H9 (cell line): ENCODE measurements around the gene ONECUT1. TPM values are rescaled to one million over a fixed set of nuclear protein-coding genes. Genes with fewer than 3 reads are reported as not detected.

ENCODE experiments used
- DNase-seq: peaks from one replicate; pipeline ENCODE4 v3.0.0-alpha.2; 2017
- H2AFZ ChIP-seq: one replicate; pipeline ENCODE4 v1.6.1; 2013; ENCODE audit warnings: mild to moderate bottlenecking, low read length, control low read depth, moderate library complexity
- H2AK5ac ChIP-seq: 2 replicates; pipeline ENCODE4 v1.6.1; 2013; ENCODE audit warnings: low read length, control low read depth, mixed read lengths; ENCODE audit not compliant: insufficient read length
- H2BK120ac ChIP-seq: one replicate; pipeline ENCODE4 v1.6.1; 2013; ENCODE audit warnings: low read depth, mild to moderate bottlenecking, low read length, control low read depth, inconsistent platforms; ENCODE audit not compliant: poor library complexity, severe bottlenecking
- H2BK12ac ChIP-seq: 2 replicates; pipeline ENCODE4 v1.6.1; 2013; ENCODE audit warnings: low read length, control low read depth, mixed read lengths, low read depth; ENCODE audit not compliant: insufficient read length
- H2BK15ac ChIP-seq: 2 replicates; pipeline ENCODE4 v1.6.1; 2013; ENCODE audit warnings: low read depth, low read length, control low read depth
- H2BK20ac ChIP-seq: one replicate; pipeline ENCODE4 v1.6.1; 2013; ENCODE audit warnings: low read depth, mild to moderate bottlenecking, low read length, control low read depth, inconsistent platforms; ENCODE audit not compliant: poor library complexity, severe bottlenecking
- H2BK5ac ChIP-seq: 2 replicates; pipeline ENCODE4 v1.6.1; 2013; ENCODE audit warnings: low read length, control low read depth, mixed read lengths; ENCODE audit not compliant: insufficient read length
- H3K14ac ChIP-seq: 2 replicates; pipeline ENCODE4 v1.6.1; 2013; ENCODE audit warnings: low read length, control low read depth; ENCODE audit not compliant: insufficient read depth
- H3K18ac ChIP-seq: 2 replicates; pipeline ENCODE4 v1.6.1; 2013; ENCODE audit warnings: low read depth, mild to moderate bottlenecking, mixed read lengths, low read length, control low read depth; ENCODE audit not compliant: insufficient read length
- H3K23ac ChIP-seq: 2 replicates; pipeline ENCODE4 v1.6.1; 2013; ENCODE audit warnings: low read length, control low read depth, mixed read lengths, low read depth; ENCODE audit not compliant: insufficient read length
- H3K23me2 ChIP-seq: 2 replicates; pipeline ENCODE4 v1.6.1; 2013; ENCODE audit warnings: low read depth, mild to moderate bottlenecking, mixed read lengths, low read length, control low read depth; ENCODE audit not compliant: insufficient read length, poor library complexity, severe bottlenecking
- H3K27ac ChIP-seq: 2 replicates; pipeline ENCODE4 v1.5.1; 2013; ENCODE audit warnings: low read length, control low read depth, mixed read lengths, low read depth; ENCODE audit not compliant: insufficient read length
- H3K27me3 ChIP-seq: 2 replicates; pipeline ENCODE4 v1.6.1; 2013; ENCODE audit warnings: low read length, control low read depth, inconsistent platforms; ENCODE audit not compliant: insufficient read depth
- H3K4ac ChIP-seq: 2 replicates; pipeline ENCODE4 v1.6.1; 2013; ENCODE audit warnings: low read depth, mild to moderate bottlenecking, control low read depth, inconsistent platforms, low read length, moderate library complexity
- H3K4me1 ChIP-seq: 2 replicates; pipeline ENCODE4 v1.6.1; 2013; ENCODE audit warnings: low read length, control low read depth, inconsistent platforms; ENCODE audit not compliant: insufficient read depth
- H3K4me2 ChIP-seq: 2 replicates; pipeline ENCODE4 v1.6.1; 2013; ENCODE audit warnings: low read length, control low read depth, mixed read lengths; ENCODE audit not compliant: insufficient read length, insufficient read depth
- H3K56ac ChIP-seq: 2 replicates; pipeline ENCODE4 v1.6.1; 2013; ENCODE audit warnings: low read depth, mild to moderate bottlenecking, mixed read lengths, low read length, control low read depth; ENCODE audit not compliant: insufficient read length
- H3K79me1 ChIP-seq: 2 replicates; pipeline ENCODE4 v1.6.1; 2013; ENCODE audit warnings: low read depth, mild to moderate bottlenecking, moderate library complexity, low read length, control low read depth, inconsistent platforms; ENCODE audit not compliant: insufficient read depth, poor library complexity, severe bottlenecking
- H3K79me2 ChIP-seq: 2 replicates; pipeline ENCODE4 v1.6.1; 2013; ENCODE audit warnings: low read length, control low read depth, inconsistent platforms; ENCODE audit not compliant: insufficient read depth
- H3K9ac ChIP-seq: 2 replicates; pipeline ENCODE4 v1.6.1; 2013; ENCODE audit warnings: low read length, control low read depth, mixed read lengths; ENCODE audit not compliant: insufficient read length; ENCODE audit errors: extremely low read depth
- H3K9me3 ChIP-seq: one replicate; pipeline ENCODE4 v1.6.1; 2013; ENCODE audit warnings: low read depth, low read length, inconsistent platforms; ENCODE audit not compliant: control insufficient read depth
- H3T11ph ChIP-seq: one replicate; pipeline ENCODE4 v1.6.1; 2013; ENCODE audit warnings: mild to moderate bottlenecking, low read length, control low read depth, inconsistent platforms
- H4K20me1 ChIP-seq: one replicate; pipeline ENCODE4 v1.6.1; 2013; ENCODE audit not compliant: control insufficient read depth, insufficient read length, insufficient read depth
- H4K5ac ChIP-seq: 2 replicates; pipeline ENCODE4 v1.6.1; 2013; ENCODE audit warnings: low read depth, mild to moderate bottlenecking, mixed read lengths, low read length, control low read depth; ENCODE audit not compliant: insufficient read length
- H4K8ac ChIP-seq: replicated peaks from 2 replicates; pipeline ENCODE4 v1.6.1; 2013; ENCODE audit warnings: low read length, control low read depth, mixed read lengths, low read depth; ENCODE audit not compliant: insufficient read length
- H4K91ac ChIP-seq: 2 replicates; pipeline ENCODE4 v1.6.1; 2013; ENCODE audit warnings: low read depth, mild to moderate bottlenecking, moderate library complexity, mixed read lengths, low read length, control low read depth; ENCODE audit not compliant: insufficient read length
- H3K27ac Mint-ChIP-seq, 3 experiments: 2 replicates in 2 of 3; 3 replicates in 1 of 3; pipeline ENCODE4 v1.8.0; 2020 to 2021; ENCODE audit warnings: mixed read lengths in 3 of 3, mild to moderate bottlenecking in 1 of 3, moderate library complexity in 1 of 3
- H3K27me3 Mint-ChIP-seq: 2 replicates; pipeline ENCODE4 v1.8.0; 2021; ENCODE audit warnings: low read depth, mild to moderate bottlenecking, moderate library complexity, mixed read lengths
- H3K36me3 Mint-ChIP-seq, 3 experiments: 2 replicates in 2 of 3; 3 replicates in 1 of 3; pipeline ENCODE4 v1.8.0; 2020 to 2021; ENCODE audit warnings: low read depth in 3 of 3, mixed read lengths in 3 of 3; ENCODE audit not compliant: insufficient read depth in 1 of 3
- H3K4me1 Mint-ChIP-seq, 2 experiments: 2 replicates each; pipeline ENCODE4 v1.8.0; 2020; ENCODE audit warnings: mixed read lengths in 2 of 2
- H3K4me3 Mint-ChIP-seq, 2 experiments: 2 replicates in 1 of 2; 3 replicates in 1 of 2; pipeline ENCODE4 v1.8.0; 2020 to 2021; ENCODE audit warnings: mild to moderate bottlenecking in 2 of 2, mixed read lengths in 2 of 2, moderate library complexity in 1 of 2
- H3K9me3 Mint-ChIP-seq, 2 experiments: 2 replicates in 1 of 2; 3 replicates in 1 of 2; pipeline ENCODE4 v1.8.0; 2020; ENCODE audit warnings: mild to moderate bottlenecking in 2 of 2, mixed read lengths in 2 of 2, moderate library complexity in 1 of 2
- CTCF ChIP-seq: fragments of 200-600 bp; sonication (generic); conservative IDR thresholded peaks from 3 replicates; pipeline ENCODE4 v1.8.0; 2021; ENCODE audit warnings: antibody characterized with exemption, mild to moderate bottlenecking
- WGBS: extraction: QIAGEN DNeasy Blood & Tissue Kit; methylation state at CpG from one replicate; pipeline ENCODE4 v1.1.7; 2013; ENCODE audit warnings: missing lambda C conversion rate, low lambda C conversion rate, mixed read lengths; ENCODE audit not compliant: insufficient read length; ENCODE audit errors: extremely low coverage; 5-methylcytosine and 5-hydroxymethylcytosine counted together
- total RNA-seq: library from RNA; stranded (reverse); gene quantifications from 2 replicates; pipeline ENCODE4 v1.2.1, GENCODE V29; 2021

Gene ONECUT1
- total RNA-seq, 1 experiment from 2014 or later: 14.1 TPM

DNA sequence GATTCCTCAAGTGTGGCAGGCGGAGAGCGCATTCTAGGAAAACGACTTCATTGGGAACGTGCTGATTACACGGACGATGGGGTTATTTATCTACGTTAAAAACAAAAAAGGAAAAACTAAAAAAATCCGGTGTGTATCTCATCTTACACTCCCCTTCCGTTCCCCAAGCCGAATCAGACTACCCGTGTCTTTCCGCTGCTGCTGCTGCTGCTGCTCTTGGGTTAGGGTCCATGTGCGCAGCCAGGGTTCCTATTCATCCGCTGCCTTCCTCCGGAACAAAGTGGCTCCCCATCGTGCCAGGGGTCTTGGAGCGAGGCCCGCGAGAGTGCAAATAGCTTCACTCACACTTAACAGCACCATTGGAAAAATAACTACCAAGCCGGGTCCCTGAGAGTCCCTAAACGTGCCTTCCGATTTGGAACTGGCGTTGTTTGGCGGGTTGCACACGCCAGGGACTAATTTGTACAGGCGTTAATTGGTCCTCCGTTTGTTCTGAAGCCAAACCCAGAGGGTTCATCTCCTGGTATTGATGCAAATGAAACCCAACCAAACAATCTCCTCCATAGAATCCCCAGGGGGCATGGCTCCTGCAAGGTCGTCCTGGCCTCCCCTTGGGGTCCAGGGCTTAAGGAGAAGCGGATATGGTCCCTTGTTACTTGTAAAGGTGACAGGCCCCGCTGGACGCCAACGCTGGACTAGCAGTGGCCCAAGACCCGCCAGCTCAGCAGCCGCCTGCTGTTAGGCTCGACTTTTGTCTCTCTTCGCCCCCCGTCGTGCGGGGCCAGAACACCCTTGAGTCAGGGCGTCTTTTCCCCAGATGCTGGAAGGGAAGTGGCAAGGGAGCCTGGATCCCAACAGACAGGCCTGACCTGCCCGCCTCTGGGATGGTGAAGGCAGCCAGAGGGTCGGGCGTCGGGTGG lies 11.0 kb upstream of the ONECUT1 start:
- TF ChIP-seq CTCF: no peak
- no peak overlapping the region for H3K18ac ChIP-seq
- H3K56ac ChIP-seq: no peak overlapping the region
- H3K9ac ChIP-seq: no peak overlapping the region
- H3T11ph ChIP-seq: no peak overlapping the region
- H2AK5ac ChIP-seq: no peak overlapping the region
- H2AFZ ChIP-seq: no peak overlapping the region
- Mint-ChIP-seq H3K36me3 (peaks cover 4 to 37% (median 20%) of the 10 kb centered on the region in 3 experiments; a peak in 5 of 7 replicates), H3K27me3 (peaks cover 16% of the 10 kb centered on the region), H3K27ac (no peak overlapping the region), H3K4me3 (peak overlapping the region in 1 of 2 experiments; percentile 53; a peak in 2 of 5 replicates), H3K9me3 (peaks cover 0 to 3% of the 10 kb centered on the region in 2 experiments; a peak in 1 of 5 replicates), H3K4me1 (peaks cover 57 to 66% of the 10 kb centered on the region in 2 experiments)
- H3K9me3 ChIP-seq: no peaks in the 10 kb centered on the region
- no peak overlapping the region for H4K8ac ChIP-seq
- no peak overlapping the region for H2BK5ac ChIP-seq
- no peak overlapping the region for H3K4ac ChIP-seq
- no peak for DNase-seq
- peaks cover 46% of the 10 kb centered on the region for H3K27me3 ChIP-seq
- H3K23ac ChIP-seq: no peak overlapping the region
- H3K27ac ChIP-seq: no peak overlapping the region
- no peak overlapping the region for H2BK15ac ChIP-seq
- H4K91ac ChIP-seq: no peak overlapping the region
- peaks cover 29% of the 10 kb centered on the region for H3K23me2 ChIP-seq
- no peak overlapping the region for H2BK12ac ChIP-seq
- no peak overlapping the region for H2BK20ac ChIP-seq
- H3K79me2 ChIP-seq: peaks cover 2% of the 10 kb centered on the region; the same call in 1 of the 2 replicates
- peaks cover 9% of the 10 kb centered on the region for H3K4me1 ChIP-seq
- no peaks in the 10 kb centered on the region for H3K79me1 ChIP-seq
- no peak overlapping the region for H4K5ac ChIP-seq
- H3K14ac ChIP-seq: no peak overlapping the region
- H4K20me1 ChIP-seq: no peaks in the 10 kb centered on the region
- WGBS: no CpG with 5 or more reads among the region's 44 CpGs
- peak overlapping the region; percentile 9 for H3K4me2 ChIP-seq
- H2BK120ac ChIP-seq: no peak overlapping the region
